SU-DHL-6 (cell line): Measurements from ENCODE around the gene MMP13.
"Not testable (repeated sequence)": the region's sequence is repeated elsewhere in the genome, so short reads cannot be mapped to it uniquely, and the experiment has no call there.

Source experiments
- CTCF ChIP-seq: fragments of 200-600 bp; sonication (generic); IDR thresholded peaks from one replicate; pipeline ENCODE4 v1.5.1; 2017; ENCODE audit warnings: antibody characterized with exemption, mild to moderate bottlenecking, low read length, moderate library complexity; ENCODE audit not compliant: insufficient read depth, poor library complexity, severe bottlenecking
- EZH2phosphoT487 ChIP-seq: fragments of 200-600 bp; sonication (generic), shearing (Covaris generic); conservative IDR thresholded peaks from 2 replicates; pipeline ENCODE4 v1.6.1; 2018; ENCODE audit warnings: mild to moderate bottlenecking, antibody characterized with exemption, low read length, moderate library complexity, mixed read lengths

GRCh38 chr11:103004234-103004633 is 48.7 kb upstream of the MMP13 start:
- not testable (repeated sequence) for TF ChIP-seq CTCF, EZH2phosphoT487
